Hematopoietic multipotent progenitor cell treated with erythropoietin and hydrocortisone succinate and interleukin-3 and kit ligand, for 4 days (in vitro differentiated cells): ENCODE measurements around the gene USH2A.

Source experiments
- DNase-seq: peaks from one replicate; pipeline ENCODE4 v3.0.0-alpha.2; 2015

Gene USH2A

GRCh38 chr1:215669806-215670491 lies 753.3 kb downstream of the USH2A start:
- no peak for DNase-seq

- DNase-seq: no peak
These were observed 755.5 kb downstream of the USH2A start for GRCh38 chr1:215667761-215668160.

DNA sequence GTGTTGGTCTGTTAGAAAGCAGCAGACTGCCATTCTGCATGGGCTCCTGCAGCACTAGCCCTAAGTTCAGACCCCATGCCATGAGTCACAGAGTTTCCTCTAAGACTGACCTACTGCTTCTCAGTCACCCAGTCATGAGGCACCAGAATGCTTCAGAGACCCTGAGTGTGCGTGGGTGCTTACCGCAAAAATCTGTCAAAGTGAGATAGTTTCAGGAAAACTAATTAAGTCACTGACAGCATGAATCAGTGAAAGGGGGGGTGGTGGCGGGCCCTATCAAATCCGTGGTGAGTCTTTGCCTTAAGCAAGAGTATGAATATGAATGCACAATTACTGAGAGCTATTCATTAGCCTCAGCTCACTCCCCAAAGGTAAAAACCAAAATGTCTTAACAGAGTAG lies 758.0 kb downstream of the USH2A start:
- no peak for DNase-seq

DNA sequence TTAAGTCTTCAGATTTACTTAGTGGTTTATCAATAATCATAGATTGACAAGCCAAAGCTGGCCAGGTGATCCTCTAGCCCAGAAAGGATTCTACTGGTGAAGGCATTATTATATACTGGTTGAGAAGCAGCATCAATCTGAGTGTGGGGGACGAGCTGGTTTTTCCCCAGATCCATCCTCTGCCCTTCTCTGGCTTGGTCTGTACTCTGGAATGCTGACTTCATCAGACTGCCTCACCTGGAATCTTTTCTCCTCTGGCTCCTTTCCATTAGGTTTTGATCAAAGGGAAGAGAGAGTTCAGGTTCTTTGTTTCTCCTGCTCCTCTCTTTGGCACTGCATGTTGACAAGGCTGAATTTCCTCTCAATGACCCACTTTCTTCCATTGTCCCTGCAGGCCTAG lies 762.2 kb downstream of the USH2A start:
- no peak for DNase-seq

DNA sequence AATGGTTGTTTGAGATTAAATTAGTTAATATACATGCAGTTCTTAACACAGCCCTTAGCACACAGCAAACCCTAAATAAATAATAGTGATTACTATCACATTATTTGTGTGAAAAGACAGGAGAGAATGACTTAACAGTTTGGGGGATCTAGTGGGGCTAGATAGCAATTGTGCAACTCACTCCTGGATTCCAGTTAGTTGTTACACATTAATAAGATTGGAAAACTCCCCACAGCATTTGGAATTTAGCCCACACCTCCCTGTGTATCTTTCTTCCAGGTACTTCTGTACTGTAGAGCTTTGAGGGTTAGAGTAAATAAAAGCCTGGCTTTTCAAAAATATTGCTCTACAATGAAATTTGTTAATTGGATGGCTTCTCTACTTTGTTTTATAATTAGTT lies 763.0 kb downstream of the USH2A start:
- DNase-seq: no peak

DNA sequence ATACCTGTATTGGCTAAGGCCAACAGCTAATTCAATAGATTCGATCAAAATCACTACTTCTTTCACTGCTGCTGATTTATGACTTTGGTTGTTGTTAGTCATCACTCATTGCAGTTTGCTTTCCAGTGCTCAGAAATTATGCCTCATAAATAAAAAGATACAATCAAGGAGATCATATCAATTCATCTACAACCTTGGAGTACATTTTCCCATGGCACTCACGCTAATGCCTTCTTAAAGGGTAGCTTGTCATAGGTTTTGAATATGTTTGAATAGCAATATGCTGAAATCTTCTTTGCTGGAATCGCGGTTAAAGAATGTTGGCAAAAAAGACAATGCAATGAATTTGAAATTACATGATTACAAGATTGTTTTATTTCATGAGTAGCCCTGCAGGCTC lies 766.2 kb downstream of the USH2A start:
- DNase-seq: no peak

- no peak for DNase-seq
These were observed 770.9 kb downstream of the USH2A start for GRCh38 chr1:215652371-215652770.

DNA sequence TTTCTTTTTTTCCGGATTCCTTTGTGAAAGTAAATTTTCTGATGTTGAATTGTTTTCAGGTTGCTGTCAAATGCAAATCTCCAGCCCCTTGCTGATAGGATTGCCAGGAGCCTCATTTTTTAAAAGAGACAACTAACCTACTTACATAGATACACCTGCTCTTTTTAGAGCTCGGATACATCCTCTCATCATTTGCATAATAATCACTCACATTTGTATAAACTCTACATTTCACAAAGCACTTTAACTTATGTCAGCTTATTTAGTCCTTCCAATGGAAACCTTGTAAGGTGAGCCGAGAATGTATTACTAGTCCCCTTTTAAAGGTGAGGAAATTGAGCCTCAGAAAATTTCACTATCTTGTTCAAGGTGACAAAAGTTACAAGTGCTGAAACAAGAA lies 771.4 kb downstream of the USH2A start:
- DNase-seq: no peak

DNA sequence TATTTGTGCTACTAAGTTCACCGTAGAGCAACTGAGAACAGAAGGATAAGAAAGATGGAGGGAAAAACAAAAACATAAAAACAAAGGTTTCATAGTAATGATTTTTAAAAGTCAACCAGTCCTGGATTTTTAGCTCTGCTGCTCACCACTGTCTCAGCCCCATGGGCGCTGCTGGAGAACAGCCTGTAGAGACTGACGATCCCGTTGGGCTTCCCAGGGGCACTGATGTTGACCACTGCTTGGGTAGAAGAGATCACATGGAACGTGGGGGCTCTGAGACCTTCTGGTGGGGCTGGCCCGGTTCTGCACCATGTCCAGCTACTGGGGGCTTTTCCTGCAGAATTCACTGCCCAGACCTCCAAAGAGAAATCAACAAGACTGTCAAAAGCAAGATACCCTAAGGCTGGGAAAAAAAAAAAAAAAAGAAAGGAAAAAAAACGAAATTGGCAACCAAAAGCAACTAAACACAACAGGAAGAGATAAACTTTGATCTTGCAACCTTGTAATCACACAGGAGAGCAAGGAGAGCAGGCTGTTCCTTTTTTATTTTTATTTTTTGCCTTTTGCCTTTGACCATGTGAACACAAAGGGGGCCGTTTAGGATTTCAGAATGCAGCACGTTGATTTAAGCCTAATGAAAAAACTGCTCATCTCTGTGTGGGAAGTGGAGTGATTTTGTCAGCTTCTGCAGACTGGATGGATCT lies 772.6 kb downstream of the USH2A start:
- no peak for DNase-seq

DNA sequence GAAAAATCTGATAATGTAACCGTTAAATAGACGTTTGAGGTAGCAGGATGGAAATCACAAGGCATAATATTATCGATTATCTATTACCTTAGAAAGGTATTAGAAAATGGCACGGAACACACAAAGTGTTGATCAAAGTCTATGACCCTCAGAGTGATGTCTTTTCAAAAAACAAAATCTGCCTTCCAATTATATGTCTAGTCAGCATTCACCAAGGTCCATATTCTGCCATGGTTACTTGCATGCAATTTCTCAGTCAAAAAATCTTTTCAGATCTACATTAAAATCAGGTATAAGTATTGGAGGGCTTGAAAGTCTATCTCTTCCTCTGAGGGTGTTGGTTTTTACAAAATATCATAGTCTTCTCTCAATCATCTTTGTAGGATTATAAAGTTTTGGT lies 774.3 kb downstream of the USH2A start:
- DNase-seq: no peak

DNA sequence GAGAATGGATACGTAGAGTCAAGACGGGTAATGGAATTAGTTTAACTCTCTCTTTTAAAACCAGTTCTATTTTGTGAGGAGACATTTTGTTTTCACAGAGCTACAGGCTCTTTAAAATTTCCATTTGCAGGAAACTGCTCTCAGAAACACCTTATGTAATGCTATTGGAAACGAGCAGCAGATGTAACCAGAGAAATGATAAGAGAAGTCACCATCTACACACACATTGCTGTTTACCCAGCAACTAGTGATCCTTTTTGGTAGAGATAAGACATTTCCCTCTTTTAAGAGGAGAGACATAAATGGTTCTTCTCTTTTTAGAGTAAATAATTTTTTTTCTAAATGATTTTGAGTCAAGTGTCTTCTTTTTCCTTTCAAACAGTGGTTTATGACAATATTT lies 775.5 kb downstream of the USH2A start:
- no peak for DNase-seq

DNA sequence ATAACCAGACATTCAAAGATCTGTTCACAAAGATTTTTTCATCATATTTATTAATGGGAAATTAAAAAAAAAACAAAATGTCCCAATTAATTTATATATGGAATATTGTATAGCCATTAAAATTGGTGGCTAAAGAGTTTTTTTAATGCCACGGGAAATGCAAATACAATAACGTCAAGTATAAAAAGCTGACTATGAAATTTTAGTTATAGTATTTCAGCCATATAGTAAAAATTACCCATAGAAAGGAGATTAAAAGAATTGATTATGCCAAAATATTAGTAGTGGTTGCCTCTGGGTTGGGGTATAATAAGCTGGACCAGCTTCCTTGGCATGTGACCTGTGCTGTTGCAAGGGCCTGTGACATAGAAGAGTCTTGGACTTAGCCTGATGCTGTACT lies 777.4 kb downstream of the USH2A start:
- DNase-seq: no peak

DNA sequence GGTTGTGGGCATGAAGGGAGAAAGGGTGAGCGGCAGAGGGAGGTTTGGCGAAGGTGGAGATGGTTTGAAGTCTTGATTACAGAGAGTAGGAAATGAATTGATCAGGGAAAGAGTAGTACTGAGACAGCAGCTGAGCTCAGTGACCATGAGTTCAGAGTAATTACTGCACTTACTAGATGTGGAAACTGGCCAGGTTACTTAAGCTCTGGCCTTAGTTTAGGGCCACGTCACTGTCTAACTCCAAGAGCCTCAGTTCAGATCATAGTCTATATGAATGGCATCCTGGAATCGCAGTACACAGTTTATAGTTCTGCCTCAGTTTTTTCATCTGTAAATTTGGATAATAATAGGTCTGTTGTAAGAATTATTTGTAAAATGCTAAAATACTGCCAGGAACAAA lies 778.1 kb downstream of the USH2A start:
- no peak for DNase-seq

DNA sequence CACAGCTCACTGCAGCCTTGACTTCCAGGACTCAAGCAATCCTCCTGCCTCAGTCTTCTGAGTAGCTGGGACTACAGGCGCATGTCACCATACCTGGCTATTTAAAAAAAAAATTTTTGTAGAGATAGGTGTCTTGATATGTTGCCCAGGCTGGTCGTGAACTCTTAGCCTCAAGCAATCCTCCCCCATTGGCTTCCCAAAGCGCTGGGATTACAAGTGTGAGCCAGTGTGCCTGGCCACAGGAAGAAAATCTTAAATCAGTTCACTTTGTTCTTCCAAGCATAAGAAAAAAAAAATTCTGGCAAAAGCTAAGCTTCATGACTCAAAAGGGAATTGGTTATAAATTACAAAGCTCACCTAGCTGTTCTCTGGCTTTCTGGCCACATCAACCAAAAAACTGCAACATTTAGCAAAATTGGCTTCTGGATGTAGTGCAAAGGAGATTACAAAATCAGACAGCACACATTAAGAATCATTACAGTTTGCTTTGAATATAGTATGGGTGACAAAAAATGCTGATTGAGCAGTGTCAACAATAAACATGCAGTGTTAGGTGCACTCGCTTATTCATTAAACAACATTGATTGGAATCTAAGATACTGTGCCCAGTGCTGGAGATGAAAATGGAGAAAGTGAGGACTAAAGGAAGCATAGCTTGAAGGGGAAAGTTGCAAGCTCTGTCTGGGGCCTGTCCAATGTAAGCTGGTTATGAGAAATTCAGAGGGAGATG lies 779.5 kb downstream of the USH2A start:
- no peak for DNase-seq

GRCh38 chr1:215640429-215641148 lies 782.7 kb downstream of the USH2A start:
- DNase-seq: no peak

GRCh38 chr1:215637041-215637573 lies 786.1 kb downstream of the USH2A start:
- DNase-seq: no peak

GRCh38 chr1:215636258-215636965 lies 786.8 kb downstream of the USH2A start:
- no peak for DNase-seq

- no peak for DNase-seq
These were observed 787.4 kb downstream of the USH2A start for GRCh38 chr1:215635827-215636226.

- DNase-seq: no peak
These were observed 791.8 kb downstream of the USH2A start for GRCh38 chr1:215631489-215631888.

DNA sequence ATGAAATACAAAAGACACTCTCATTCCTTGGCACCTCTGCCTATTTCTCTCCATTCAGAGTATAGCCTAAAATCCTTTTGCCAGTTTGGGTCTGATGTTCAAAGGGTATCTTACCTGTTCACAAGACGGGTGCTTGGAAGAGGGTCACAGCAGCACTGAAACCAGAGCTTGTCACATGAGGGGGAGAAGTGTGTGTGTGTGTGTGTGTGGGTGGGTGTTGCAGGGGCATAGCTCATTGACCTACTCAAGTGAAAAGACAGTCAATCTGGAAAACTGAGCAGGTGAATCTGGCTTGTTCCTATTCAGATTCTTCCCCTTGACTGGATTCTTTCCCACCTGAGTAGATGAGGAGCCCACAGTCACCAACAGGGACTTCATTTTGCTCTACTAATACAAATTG lies 792.2 kb downstream of the USH2A start:
- no peak for DNase-seq

DNA sequence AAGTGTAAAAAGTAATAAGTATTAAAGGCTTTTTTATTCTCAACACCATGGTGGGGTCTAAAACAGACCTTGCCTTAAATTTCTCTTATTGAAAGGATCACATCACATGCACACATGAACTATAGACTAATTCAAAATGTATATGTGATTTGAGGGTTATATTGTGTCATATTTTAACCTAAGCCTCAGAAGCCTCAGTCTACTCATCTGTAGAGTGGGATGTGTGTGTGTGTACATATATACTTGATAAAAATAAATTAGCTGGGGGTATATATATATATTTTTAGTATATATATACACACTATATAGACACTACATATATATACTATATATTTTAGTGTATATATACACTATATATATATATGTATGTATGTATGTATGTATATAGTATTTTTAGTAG lies 797.3 kb downstream of the USH2A start:
- DNase-seq: no peak

- DNase-seq: no peak
These were observed 800.1 kb downstream of the USH2A start for GRCh38 chr1:215623162-215623561.

- no peak for DNase-seq
These were observed 805.3 kb downstream of the USH2A start for GRCh38 chr1:215617979-215618378.
